HL-60 (cell line): ENCODE data around the gene ANGEL2.

Source experiments
- CTCF ChIP-seq: IDR thresholded peaks from one replicate; pipeline ENCODE4 v1.5.1; 2011; ENCODE audit warnings: low read length, control low read depth, inconsistent platforms; ENCODE audit not compliant: insufficient read depth
- GABPA ChIP-seq: IDR thresholded peaks from 2 replicates; pipeline ENCODE4 v1.6.1; 2012; ENCODE audit warnings: low read depth
- POLR2AphosphoS5 ChIP-seq: IDR thresholded peaks from 2 replicates; pipeline ENCODE4 v1.6.1; 2012; ENCODE audit warnings: low read depth
- SPI1 ChIP-seq: IDR thresholded peaks from 2 replicates; pipeline ENCODE4 v1.6.1; 2012; ENCODE audit warnings: low read depth, mild to moderate bottlenecking, borderline replicate concordance
- TF ChIP-seq, protein P1 (sequence below): IDR thresholded peaks from 2 replicates; pipeline ENCODE4 v1.6.1; 2012; ENCODE audit warnings: low read depth; ENCODE audit not compliant: insufficient replicate concordance

DNA sequence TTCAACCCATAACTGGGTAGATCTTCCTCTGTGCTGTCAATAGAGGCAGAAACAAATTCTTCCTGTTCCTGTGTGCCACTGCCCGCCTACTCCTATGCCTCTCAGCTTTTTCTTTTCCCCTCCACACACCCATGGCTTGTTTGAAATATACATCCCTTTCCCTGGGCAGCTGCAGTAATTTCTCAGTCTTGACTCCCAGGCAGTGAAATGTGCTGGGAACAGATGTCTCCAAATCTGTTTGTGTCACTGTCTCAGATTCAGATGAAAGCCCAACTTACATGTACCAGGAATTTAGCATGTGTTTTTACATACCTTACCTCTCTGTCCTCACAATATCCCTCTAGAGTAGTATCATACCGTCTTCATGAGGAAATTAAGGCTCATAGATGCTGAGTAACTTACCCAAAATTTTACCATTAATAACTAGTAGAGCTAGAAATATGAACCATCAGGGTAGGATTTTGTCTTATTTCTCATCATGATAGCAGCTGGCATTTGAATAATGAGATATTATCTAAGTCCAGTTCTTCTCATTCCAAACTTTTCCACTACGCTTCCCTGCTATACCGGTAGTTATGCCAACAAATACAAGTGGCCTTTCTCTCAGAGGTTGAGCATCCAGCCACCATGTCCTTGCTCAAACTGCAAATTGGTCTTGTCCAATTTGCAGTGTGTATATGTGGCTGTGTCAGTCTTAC is 70.1 kb downstream of the ANGEL2 start:
- TF ChIP-seq POLR2AphosphoS5 (no peak), CTCF (no peak), GABPA (no peak), SPI1 (no peak)
- TF ChIP-seq, protein P1, sequence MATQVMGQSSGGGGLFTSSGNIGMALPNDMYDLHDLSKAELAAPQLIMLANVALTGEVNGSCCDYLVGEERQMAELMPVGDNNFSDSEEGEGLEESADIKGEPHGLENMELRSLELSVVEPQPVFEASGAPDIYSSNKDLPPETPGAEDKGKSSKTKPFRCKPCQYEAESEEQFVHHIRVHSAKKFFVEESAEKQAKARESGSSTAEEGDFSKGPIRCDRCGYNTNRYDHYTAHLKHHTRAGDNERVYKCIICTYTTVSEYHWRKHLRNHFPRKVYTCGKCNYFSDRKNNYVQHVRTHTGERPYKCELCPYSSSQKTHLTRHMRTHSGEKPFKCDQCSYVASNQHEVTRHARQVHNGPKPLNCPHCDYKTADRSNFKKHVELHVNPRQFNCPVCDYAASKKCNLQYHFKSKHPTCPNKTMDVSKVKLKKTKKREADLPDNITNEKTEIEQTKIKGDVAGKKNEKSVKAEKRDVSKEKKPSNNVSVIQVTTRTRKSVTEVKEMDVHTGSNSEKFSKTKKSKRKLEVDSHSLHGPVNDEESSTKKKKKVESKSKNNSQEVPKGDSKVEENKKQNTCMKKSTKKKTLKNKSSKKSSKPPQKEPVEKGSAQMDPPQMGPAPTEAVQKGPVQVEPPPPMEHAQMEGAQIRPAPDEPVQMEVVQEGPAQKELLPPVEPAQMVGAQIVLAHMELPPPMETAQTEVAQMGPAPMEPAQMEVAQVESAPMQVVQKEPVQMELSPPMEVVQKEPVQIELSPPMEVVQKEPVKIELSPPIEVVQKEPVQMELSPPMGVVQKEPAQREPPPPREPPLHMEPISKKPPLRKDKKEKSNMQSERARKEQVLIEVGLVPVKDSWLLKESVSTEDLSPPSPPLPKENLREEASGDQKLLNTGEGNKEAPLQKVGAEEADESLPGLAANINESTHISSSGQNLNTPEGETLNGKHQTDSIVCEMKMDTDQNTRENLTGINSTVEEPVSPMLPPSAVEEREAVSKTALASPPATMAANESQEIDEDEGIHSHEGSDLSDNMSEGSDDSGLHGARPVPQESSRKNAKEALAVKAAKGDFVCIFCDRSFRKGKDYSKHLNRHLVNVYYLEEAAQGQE, result no peak
